ENCODE measurements around the gene LIN52.

The LIN52 gene

DNA sequence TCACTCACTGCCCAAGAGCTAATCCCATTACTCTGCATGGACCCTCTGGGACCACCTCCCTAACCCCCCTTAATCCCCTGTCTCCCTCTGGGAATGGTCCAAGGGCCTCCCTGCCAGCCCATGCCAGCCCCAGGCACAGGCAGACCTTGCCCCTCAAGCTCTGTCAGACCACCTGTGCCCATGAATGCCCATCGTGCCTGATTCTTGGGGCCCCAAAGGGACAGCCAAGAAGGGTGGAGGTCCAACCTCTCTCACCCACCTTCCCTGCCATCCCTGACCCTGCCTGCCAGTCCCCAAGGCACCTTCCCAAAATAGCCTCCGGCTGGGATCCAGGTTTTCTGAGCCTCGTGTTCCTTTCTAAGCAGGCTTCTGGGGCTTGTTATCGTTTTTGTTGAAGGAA, 133.7 kb downstream of the LIN52 start:
- FAIRE-seq (no peak), DNase-seq (ENCODE audit: insufficient read length, low spot score) (no peak)
- TF ChIP-seq TAF1 (IDR thresholded peaks at IDR 0.05; ENCODE audit: low read depth, low read length) (no peak), POU2F2 (IDR thresholded peaks at IDR 0.05; ENCODE audit: low read depth, low read length) (no peak), POLR2A (IDR thresholded peaks at IDR 0.05; ENCODE audit: low read depth, low read length) (no peak), SPI1 (IDR thresholded peaks at IDR 0.05; ENCODE audit: low read depth, low read length) (no peak), POLR2AphosphoS5 (IDR thresholded peaks at IDR 0.05; ENCODE audit: low read depth, low read length) (no peak), PAX5 (IDR thresholded peaks at IDR 0.05; ENCODE audit: insufficient read depth, low read length, severe bottlenecking) (no peak)

DNA sequence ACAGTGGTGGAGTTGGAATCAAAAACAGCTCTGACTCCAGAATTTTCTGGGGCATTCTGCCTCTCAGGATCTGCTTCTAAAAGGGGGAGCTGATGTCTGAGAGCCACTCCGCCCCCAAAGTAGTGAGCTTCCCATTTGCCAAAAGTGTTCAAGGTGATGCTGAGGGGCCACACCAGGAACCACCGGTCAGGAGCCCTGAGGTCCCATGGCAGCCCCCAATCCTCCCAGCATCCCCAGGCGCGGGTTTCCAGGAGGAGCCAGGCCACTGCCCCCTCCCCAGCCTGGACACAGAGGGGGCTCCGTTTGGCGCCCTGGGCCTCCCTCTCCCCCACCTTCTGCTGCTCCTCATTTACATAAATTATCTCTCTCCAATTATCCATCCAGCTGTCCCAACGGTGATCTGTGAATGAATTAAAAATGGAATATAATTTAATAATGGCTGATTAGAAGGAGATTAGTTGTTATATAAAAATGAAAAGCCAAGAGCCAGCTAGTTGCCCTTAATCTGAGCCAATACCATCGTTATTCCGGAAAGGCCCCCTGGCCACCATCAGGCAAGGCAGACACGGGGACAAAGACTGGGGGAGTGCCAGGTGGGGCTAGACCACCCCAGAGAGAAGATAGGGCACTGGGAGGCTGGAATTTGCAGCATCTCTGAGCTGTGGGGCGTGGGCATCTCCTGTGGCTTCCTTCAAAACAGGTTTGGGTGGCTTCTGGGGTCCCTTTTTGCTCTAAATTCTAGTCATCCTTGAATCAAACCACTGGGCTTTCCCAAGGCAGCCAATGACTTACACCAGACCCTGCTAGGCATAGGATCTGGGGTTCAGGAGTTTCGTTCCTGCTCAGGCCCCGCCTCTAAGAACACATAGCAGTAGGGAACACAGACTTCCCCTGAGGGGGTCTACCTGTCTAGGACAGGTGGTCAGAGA, 134.8 kb downstream of the LIN52 start:
- FAIRE-seq (no peak), DNase-seq (ENCODE audit: insufficient read length, low spot score) (no peak)
- TF ChIP-seq TAF1 (IDR thresholded peaks at IDR 0.05; ENCODE audit: low read depth, low read length) (no peak), POU2F2 (IDR thresholded peaks at IDR 0.05; ENCODE audit: low read depth, low read length) (no peak), SPI1 (IDR thresholded peaks at IDR 0.05; ENCODE audit: low read depth, low read length) (no peak), PAX5 (IDR thresholded peaks at IDR 0.05; ENCODE audit: insufficient read depth, low read length, severe bottlenecking) (no peak), POLR2A (IDR thresholded peaks at IDR 0.05; ENCODE audit: low read depth, low read length) (no peak)

DNA sequence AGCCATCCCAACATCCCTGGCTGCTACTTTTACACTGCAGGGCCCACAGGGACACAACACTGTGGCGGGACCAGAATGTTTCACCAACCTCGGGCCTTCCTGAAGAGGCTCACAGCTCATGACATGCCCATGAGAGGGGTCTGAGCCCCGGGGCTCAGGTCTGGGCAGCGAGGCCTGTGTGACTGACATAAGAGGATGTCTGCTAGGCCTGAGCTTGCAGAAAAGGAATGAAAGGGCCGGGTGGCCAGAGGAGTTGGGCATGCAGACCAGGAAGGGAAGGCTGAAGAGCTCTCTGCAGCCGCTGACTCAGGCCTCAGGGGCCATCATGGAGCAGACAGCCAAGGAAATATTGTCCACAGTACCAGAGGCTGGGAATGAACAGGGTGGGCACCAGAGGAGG, 136.2 kb downstream of the LIN52 start:
- DNase-seq (ENCODE audit: insufficient read length, low spot score) (no peak), FAIRE-seq (no peak)
- TF ChIP-seq POLR2A (IDR thresholded peaks at IDR 0.05; ENCODE audit: low read depth, low read length) (no peak), POU2F2 (IDR thresholded peaks at IDR 0.05; ENCODE audit: low read depth, low read length) (no peak), SPI1 (IDR thresholded peaks at IDR 0.05; ENCODE audit: low read depth, low read length) (no peak), TAF1 (IDR thresholded peaks at IDR 0.05; ENCODE audit: low read depth, low read length) (no peak), POLR2AphosphoS5 (IDR thresholded peaks at IDR 0.05; ENCODE audit: low read depth, low read length) (no peak)

DNA sequence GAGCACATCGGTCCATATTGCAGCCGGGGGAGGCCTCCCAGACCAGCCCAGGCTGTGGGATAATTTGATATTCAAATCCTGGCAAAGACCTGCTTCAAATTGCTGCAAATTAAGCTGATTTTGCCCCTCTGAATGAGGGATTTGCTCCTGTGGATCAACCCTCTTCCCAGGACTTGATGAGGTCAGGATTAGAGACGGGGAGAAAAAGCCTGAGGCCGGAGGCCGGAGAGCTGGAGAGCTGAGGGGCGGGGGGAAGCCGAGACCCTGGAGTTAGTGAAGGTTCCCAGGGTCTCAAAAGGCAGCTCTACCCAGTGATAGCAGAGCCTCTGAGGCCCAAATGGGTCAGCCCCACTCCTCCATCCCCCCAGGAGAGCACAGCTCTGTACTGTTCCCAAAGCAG, 137.0 kb downstream of the LIN52 start:
- no peak for TF ChIP-seq PAX5 (IDR thresholded peaks at IDR 0.05; ENCODE audit: insufficient read depth, low read length, severe bottlenecking)
- no peak for TF ChIP-seq POU2F2 (IDR thresholded peaks at IDR 0.05; ENCODE audit: low read depth, low read length)
- no peak for FAIRE-seq
- DNase-seq (ENCODE audit: insufficient read length, low spot score), result no peak

DNA sequence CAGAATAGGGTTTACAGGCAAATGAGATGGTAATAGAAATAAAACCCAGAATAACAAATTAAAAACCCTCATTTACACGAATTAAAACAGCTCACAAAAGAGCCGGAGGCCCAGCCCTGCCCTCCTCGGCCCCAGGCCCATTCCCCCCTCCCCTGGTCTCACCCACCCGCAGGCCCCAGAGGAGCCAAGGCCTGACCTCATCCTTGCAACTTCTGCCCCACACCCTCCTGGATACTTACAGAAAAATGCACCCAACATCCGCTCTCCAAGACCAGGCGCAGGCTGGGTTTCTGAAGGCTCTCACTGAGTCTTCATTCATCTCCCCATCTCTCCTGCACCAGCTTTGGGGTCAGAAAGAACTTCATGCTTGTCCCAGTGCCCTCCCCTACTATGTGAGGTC, 138.3 kb downstream of the LIN52 start:
- DNase-seq (ENCODE audit: insufficient read length, low spot score) (no peak), FAIRE-seq (no peak)
- no peak for TF ChIP-seq SPI1 (IDR thresholded peaks at IDR 0.05; ENCODE audit: low read depth, low read length)
- TF ChIP-seq POU2F2 (IDR thresholded peaks at IDR 0.05; ENCODE audit: low read depth, low read length), result no peak

DNA sequence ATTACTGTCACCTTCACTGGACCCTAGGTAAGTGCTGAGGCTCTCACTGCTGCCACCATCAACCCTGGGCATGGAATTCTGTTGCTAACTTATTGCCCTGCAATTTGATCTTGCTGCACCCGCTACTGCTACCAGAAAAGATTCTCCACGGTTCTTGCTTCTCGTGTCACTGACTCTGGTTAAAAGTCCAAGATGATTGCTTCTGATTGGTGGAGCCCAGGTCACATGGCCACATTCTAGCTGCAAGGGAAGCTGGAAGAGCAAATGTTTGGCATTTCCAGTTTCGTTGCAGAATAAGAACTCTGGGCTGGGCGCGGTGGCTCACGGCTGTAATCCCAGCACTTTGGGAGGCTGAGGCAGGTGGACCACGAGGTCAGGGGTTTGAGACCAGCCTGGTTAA, 147.0 kb downstream of the LIN52 start:
- no peak for TF ChIP-seq PAX5 (IDR thresholded peaks at IDR 0.05; ENCODE audit: insufficient read depth, low read length, severe bottlenecking)
- no peak for FAIRE-seq
- no peak for DNase-seq (ENCODE audit: insufficient read length, low spot score)

DNA sequence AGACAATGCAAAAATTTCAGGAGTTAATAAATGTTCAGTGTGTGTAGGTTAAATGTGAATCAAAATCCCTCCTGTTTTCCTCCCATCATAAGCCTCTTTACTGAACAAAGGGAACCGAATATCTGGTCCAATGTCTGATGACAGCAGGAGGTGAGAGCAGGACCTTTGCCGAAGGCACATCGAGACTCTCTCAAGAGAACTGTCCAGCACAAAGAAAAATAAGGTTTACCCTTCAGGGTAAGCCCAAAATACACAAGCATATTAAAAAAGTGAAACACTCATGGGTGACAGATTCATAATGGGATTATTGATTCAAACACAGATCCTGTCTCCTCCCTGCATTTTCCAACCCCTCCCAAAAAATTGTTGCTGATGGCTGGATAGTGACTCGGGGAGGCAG, 150.3 kb downstream of the LIN52 start:
- DNase-seq (ENCODE audit: insufficient read length, low spot score), result no peak
- FAIRE-seq, result no peak
- TF ChIP-seq TAF1 (IDR thresholded peaks at IDR 0.05; ENCODE audit: low read depth, low read length) (no peak), POU2F2 (IDR thresholded peaks at IDR 0.05; ENCODE audit: low read depth, low read length) (no peak), POLR2A (IDR thresholded peaks at IDR 0.05; ENCODE audit: low read depth, low read length) (no peak), SPI1 (IDR thresholded peaks at IDR 0.05; ENCODE audit: low read depth, low read length) (no peak), POLR2AphosphoS5 (IDR thresholded peaks at IDR 0.05; ENCODE audit: low read depth, low read length) (no peak), PAX5 (IDR thresholded peaks at IDR 0.05; ENCODE audit: insufficient read depth, low read length, severe bottlenecking) (no peak)

DNA sequence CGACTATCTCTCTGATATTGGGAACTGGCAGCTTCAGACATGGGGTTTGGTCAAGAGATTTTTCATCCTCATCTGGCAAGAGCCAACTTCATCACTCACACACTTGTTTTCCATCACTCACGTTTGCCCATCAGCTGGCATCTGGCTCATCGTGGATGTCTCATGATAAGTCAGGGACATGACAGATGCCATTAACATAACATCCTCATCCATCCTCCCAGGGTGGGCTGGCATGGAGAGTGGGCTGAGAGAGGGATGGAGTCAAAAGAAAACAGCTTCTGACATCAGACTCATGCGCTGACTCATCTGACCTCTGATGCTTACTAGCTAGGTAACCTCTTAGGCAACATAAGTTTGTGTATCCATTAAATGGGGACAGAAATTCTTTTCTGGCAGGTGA, 152.7 kb downstream of the LIN52 start:
- DNase-seq (ENCODE audit: insufficient read length, low spot score) (no peak), FAIRE-seq (no peak)
- no peak for TF ChIP-seq POLR2AphosphoS5 (IDR thresholded peaks at IDR 0.05; ENCODE audit: low read depth, low read length)
- no peak for TF ChIP-seq SPI1 (IDR thresholded peaks at IDR 0.05; ENCODE audit: low read depth, low read length)
- TF ChIP-seq TAF1 (IDR thresholded peaks at IDR 0.05; ENCODE audit: low read depth, low read length), result no peak
- TF ChIP-seq POU2F2 (IDR thresholded peaks at IDR 0.05; ENCODE audit: low read depth, low read length), result no peak
- no peak for TF ChIP-seq POLR2A (IDR thresholded peaks at IDR 0.05; ENCODE audit: low read depth, low read length)
- no peak for TF ChIP-seq PAX5 (IDR thresholded peaks at IDR 0.05; ENCODE audit: insufficient read depth, low read length, severe bottlenecking)

DNA sequence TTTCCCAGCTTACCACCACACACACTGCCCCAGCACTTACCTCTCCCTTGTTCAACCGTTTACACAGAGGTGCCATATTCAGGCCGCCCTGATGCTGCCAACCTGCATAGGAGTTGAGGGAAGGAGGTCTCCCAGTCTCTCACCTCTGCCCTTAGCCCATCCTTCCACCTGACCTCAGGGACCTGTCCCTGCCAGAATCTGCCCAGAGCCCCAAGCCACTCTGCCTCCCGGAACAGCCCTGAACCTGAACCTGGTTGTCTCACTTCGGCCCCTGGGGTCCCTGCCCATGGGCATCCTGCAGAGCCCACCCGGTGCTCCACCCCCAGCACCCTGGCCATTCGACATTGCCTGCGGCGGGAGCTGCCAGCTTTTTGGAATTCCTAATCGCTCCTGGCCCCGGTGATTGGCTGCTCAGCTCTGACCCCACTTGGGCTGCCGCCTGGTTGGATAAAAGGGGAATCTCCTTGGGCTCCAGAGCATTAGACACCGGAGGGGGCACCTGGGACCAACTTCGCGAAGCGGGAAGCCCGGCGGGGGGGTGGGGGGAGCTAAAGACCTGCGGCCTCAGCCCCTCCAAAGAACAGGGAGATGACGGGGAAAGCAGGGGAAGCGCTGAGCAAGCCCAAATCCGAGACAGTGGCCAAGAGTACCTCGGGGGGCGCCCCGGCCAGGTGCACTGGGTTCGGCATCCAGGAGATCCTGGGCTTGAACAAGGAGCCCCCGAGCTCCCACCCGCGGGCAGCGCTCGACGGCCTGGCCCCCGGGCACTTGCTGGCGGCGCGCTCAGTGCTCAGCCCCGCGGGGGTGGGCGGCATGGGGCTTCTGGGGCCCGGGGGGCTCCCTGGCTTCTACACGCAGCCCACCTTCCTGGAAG, 154.5 kb downstream of the LIN52 start, which contains the start of gene VSX2:
Gene VSX2 (plus strand): TSS at position 476 of the 874 bp plus-strand sequence. CDS start 113 bp downstream, at position 589.
- FAIRE-seq (no peak), DNase-seq (ENCODE audit: insufficient read length, low spot score) (no peak)
- TF ChIP-seq POLR2A (IDR thresholded peaks at IDR 0.05; ENCODE audit: low read depth, low read length), result no peak
- no peak for TF ChIP-seq POU2F2 (IDR thresholded peaks at IDR 0.05; ENCODE audit: low read depth, low read length)
- no peak for TF ChIP-seq TAF1 (IDR thresholded peaks at IDR 0.05; ENCODE audit: low read depth, low read length)
- TF ChIP-seq PAX5 (IDR thresholded peaks at IDR 0.05; ENCODE audit: insufficient read depth, low read length, severe bottlenecking), result no peak
- TF ChIP-seq SPI1 (IDR thresholded peaks at IDR 0.05; ENCODE audit: low read depth, low read length), result no peak
- no peak for TF ChIP-seq POLR2AphosphoS5 (IDR thresholded peaks at IDR 0.05; ENCODE audit: low read depth, low read length)
